Ramos (cell line): ENCODE measurements around the gene SLC6A20.

Experiments used
- in situ Hi-C: fragments of 300-500 bp; cut with MboI; formaldehyde crosslinking; loops from one replicate; pipeline ENCODE4 v1.14.3; 2022; ENCODE audit warnings: low sequenced_read_pairs; ENCODE audit not compliant: unreplicated experiment

The SLC6A20 gene

GRCh38 chr3:45781271-45781670 is 15.1 kb downstream of the SLC6A20 start:
- in situ Hi-C loops = no loop called here

- in situ Hi-C loops = no loop called here
These were observed 16.3 kb downstream of the SLC6A20 start for GRCh38 chr3:45779746-45780735.

GRCh38 chr3:45778761-45779201 is 17.6 kb downstream of the SLC6A20 start:
- in situ Hi-C loops = no loop called here

GRCh38 chr3:45777746-45778386 is 18.5 kb downstream of the SLC6A20 start:
- in situ Hi-C loops = no loop called here

GRCh38 chr3:45777111-45777745 is 19.1 kb downstream of the SLC6A20 start:
- in situ Hi-C loops = no loop called here

GRCh38 chr3:45776611-45777010 is 19.7 kb downstream of the SLC6A20 start:
- in situ Hi-C loops = no loop called here

GRCh38 chr3:45776301-45776595 is 20.1 kb downstream of the SLC6A20 start:
- in situ Hi-C loops = no loop called here

GRCh38 chr3:45775571-45776300 is 20.6 kb downstream of the SLC6A20 start:
- in situ Hi-C loops = no loop called here

GRCh38 chr3:45774581-45775521 is 21.5 kb downstream of the SLC6A20 start:
- in situ Hi-C loops = no loop called here

- in situ Hi-C loops = no loop called here
These were observed 22.5 kb downstream of the SLC6A20 start for GRCh38 chr3:45773714-45774449.

GRCh38 chr3:45773072-45773471 is 23.3 kb downstream of the SLC6A20 start:
- in situ Hi-C loops = no loop called here

GRCh38 chr3:45772341-45773035 is 23.8 kb downstream of the SLC6A20 start:
- in situ Hi-C loops = no loop called here

GRCh38 chr3:45771831-45772230 is 24.5 kb downstream of the SLC6A20 start:
- in situ Hi-C loops = no loop called here

- in situ Hi-C loops = no loop called here
These were observed 25.1 kb downstream of the SLC6A20 start for GRCh38 chr3:45771166-45771775.

GRCh38 chr3:45765958-45766357 is 30.4 kb downstream of the SLC6A20 start:
- in situ Hi-C loops = no loop called here

GRCh38 chr3:45765266-45765851 is 31.0 kb downstream of the SLC6A20 start:
- in situ Hi-C loops = no loop called here

- in situ Hi-C loops = no loop called here
These were observed 33.0 kb downstream of the SLC6A20 start for GRCh38 chr3:45763303-45763675.
